HEK293T (cell line): ENCODE data around the gene MEGF6.

Experiments used
- CTCF ChIA-PET: fragments of 350-600 bp; formaldehyde crosslinking; extraction: SDS; loops from one replicate; lab custom pipeline; 2021; ENCODE audit warnings: antibody characterized with exemption, inconsistent platforms; lab: Yijun Ruan, JAX
- POLR2A ChIA-PET: fragments of 350-600 bp; formaldehyde crosslinking; extraction: SDS; loops from one replicate; lab custom pipeline; 2020; ENCODE audit warnings: antibody characterized with exemption, inconsistent platforms; lab: Yijun Ruan, JAX
- DNase-seq: peaks from one replicate; pipeline ENCODE4 v3.0.0; 2012; ENCODE audit warnings: mixed read lengths; ENCODE audit errors: extremely low spot score
- ARNT ChIP-seq: fragments of 450-650 bp; IDR thresholded peaks from 2 replicates; pipeline ENCODE4 v1.6.1; 2017; ENCODE audit warnings: mild to moderate bottlenecking
- BHLHE40 ChIP-seq: fragments of 450-650 bp; IDR thresholded peaks from 2 replicates; pipeline ENCODE4 v1.6.1; 2016; ENCODE audit warnings: mild to moderate bottlenecking, moderate library complexity, borderline replicate concordance
- CTBP1 ChIP-seq: fragments of 450-650 bp; IDR thresholded peaks from 2 replicates; pipeline ENCODE4 v1.6.1; 2016; ENCODE audit warnings: borderline replicate concordance
- ELF4 ChIP-seq: fragments of 450-650 bp; IDR thresholded peaks from 2 replicates; pipeline ENCODE4 v1.6.1; 2017; ENCODE audit warnings: antibody characterized with exemption
- FOXA1 ChIP-seq: fragments of 450-650 bp; IDR thresholded peaks from 2 replicates; pipeline ENCODE4 v1.6.1; 2016; ENCODE audit warnings: mild to moderate bottlenecking
- FOXK2 ChIP-seq: fragments of 450-650 bp; IDR thresholded peaks from 2 replicates; pipeline ENCODE4 v1.6.1; 2016; ENCODE audit warnings: mild to moderate bottlenecking
- FOXM1 ChIP-seq: fragments of 450-650 bp; IDR thresholded peaks from 2 replicates; pipeline ENCODE4 v1.6.1; 2017; ENCODE audit warnings: mild to moderate bottlenecking, borderline replicate concordance
- HDGF ChIP-seq: fragments of 450-650 bp; IDR thresholded peaks from 2 replicates; pipeline ENCODE4 v1.6.1; 2017; ENCODE audit warnings: antibody characterized with exemption, borderline replicate concordance
- L3MBTL2 ChIP-seq: fragments of 450-650 bp; conservative IDR thresholded peaks from 2 replicates; pipeline ENCODE4 v1.6.1; 2016; ENCODE audit warnings: mild to moderate bottlenecking
- LEF1 ChIP-seq: fragments of 450-650 bp; IDR thresholded peaks from 2 replicates; pipeline ENCODE4 v1.6.1; 2017; ENCODE audit warnings: mild to moderate bottlenecking, borderline replicate concordance
- NFRKB ChIP-seq: fragments of 450-650 bp; IDR thresholded peaks from 2 replicates; pipeline ENCODE4 v1.6.1; 2016; ENCODE audit warnings: mild to moderate bottlenecking, moderate library complexity
- SP1 ChIP-seq: fragments of 450-650 bp; IDR thresholded peaks from 2 replicates; pipeline ENCODE4 v1.6.1; 2017
- SUZ12 ChIP-seq: fragments of 450-650 bp; IDR thresholded peaks from 2 replicates; pipeline ENCODE4 v1.6.1; 2016; ENCODE audit warnings: mild to moderate bottlenecking
- TARDBP ChIP-seq: fragments of 450-650 bp; IDR thresholded peaks from 2 replicates; pipeline ENCODE4 v1.6.1; 2016
- ZNF384 ChIP-seq: fragments of 450-650 bp; IDR thresholded peaks from 2 replicates; pipeline ENCODE4 v1.6.1; 2016
- TF ChIP-seq, protein P1 (sequence below): fragments of 450-650 bp; IDR thresholded peaks from 2 replicates; pipeline ENCODE4 v1.6.1; 2016

The MEGF6 gene

DNA sequence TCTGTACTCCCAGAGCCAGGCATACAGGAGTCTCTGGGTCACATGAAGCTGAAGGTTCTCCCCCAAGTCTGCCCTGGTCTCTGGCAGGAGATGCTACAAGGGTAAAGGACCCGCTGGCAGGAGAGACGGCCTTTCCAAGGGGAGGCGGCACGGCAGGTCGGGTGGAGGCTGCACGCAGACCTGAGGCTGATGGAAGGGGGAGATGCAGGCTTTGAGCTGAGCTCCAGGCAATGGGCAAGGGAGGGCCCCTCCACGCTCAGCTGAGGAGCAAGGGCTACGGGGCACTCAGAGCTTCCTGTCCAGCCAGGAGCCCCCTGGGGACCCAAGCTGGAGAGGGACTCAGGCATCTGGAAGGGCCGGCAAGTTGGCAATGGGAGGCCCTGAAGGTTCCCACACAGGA, 50.3 kb downstream of the MEGF6 start:
- TF ChIP-seq LEF1 = no peak
- TF ChIP-seq FOXK2 = no peak
- TF ChIP-seq ZNF384 = no peak
- TF ChIP-seq TARDBP = no peak
- TF ChIP-seq L3MBTL2 = no peak
- ChIA-PET POLR2A (no interaction called here), CTCF (interaction anchor here (0.6 kb wide), 1 partner anchor 171 kb away, joined by 3 read pairs; no protein-coding TSS in a partner anchor)
- no peak for DNase-seq

DNA sequence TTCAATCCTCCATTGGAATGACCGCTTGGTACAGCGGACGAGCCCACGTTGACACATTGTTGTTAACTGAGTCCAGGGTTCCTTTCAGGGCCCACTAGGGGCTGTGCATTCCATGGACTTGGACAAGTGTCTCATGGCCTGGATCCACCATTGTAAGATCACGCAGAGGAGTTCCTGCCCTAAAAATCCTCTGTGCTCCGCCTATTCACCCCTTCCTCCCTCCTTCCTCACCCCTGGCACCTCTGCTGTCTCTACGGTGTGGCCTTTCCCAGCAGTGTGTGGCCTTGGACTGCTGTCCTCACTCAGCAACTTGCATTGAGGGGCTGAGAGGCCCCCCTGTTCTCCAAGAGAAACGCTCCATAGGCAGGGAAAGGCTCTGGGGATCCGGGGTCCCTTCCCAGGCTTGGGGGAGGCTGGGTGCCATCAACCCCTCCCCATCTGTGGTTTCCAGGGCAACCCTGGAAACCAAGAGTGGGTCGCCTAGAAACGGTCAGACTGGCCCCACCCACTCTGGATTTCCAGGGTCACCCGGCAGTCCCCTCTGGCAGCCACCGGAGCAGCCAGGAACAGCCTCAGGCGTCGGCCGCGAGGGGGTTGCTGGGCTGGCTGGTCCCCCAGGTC, 50.9 kb downstream of the MEGF6 start:
- ChIA-PET POLR2A (no interaction called here), CTCF (no interaction called here)
- DNase-seq = no peak
- TF ChIP-seq CTBP1 = no peak
- TF ChIP-seq, protein P1, sequence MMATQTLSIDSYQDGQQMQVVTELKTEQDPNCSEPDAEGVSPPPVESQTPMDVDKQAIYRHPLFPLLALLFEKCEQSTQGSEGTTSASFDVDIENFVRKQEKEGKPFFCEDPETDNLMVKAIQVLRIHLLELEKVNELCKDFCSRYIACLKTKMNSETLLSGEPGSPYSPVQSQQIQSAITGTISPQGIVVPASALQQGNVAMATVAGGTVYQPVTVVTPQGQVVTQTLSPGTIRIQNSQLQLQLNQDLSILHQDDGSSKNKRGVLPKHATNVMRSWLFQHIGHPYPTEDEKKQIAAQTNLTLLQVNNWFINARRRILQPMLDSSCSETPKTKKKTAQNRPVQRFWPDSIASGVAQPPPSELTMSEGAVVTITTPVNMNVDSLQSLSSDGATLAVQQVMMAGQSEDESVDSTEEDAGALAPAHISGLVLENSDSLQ = no peak
- TF ChIP-seq SUZ12 = no peak
- no peak for TF ChIP-seq FOXM1
- no peak for TF ChIP-seq SP1
- no peak for TF ChIP-seq ELF4
- no peak for TF ChIP-seq LEF1
- TF ChIP-seq TARDBP = no peak
- TF ChIP-seq HDGF = no peak
- TF ChIP-seq FOXA1 = no peak
- TF ChIP-seq BHLHE40 = no peak
- TF ChIP-seq ARNT = no peak

DNA sequence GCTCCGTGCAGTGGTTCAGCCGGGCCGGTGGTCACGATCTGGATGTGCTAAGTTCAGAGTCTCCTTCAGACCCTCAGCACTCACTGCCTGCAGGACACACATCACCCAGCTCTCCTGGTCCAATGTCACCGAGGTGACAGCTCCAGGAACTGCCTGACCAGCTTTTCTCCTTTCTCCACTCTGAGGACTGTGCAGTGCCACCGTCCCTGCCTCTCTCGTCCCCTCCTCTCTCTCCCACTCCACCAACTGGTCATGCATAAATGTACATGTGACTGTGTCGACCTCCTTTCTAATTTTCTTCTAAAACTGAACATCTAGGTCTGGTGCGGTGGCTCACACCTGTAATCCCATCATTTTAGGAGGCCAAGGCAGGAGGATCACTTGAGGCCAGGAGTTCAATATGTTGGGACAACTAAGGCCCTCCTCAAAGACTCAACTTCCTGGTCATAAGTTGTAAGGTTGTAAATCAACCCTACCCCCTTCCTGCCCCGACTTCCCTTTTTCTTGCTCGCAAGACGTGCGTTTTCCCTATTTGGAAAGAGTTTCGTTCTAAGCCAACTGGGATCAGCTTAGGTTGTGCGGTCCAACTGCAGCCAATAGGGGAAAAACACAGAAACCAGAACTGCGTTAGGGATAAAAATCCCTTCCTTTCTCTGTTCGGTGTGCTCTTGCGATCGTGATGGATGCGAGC, 53.1 kb downstream of the MEGF6 start:
- ChIA-PET POLR2A (no interaction called here), CTCF (no interaction called here)
- no peak for DNase-seq
- no peak for TF ChIP-seq FOXK2
- TF ChIP-seq HDGF = no peak
- no peak for TF ChIP-seq ARNT
- no peak for TF ChIP-seq LEF1
- no peak for TF ChIP-seq CTBP1
- no peak for TF ChIP-seq SP1
- no peak for TF ChIP-seq NFRKB
- TF ChIP-seq TARDBP = no peak
- no peak for TF ChIP-seq FOXA1
- no peak for TF ChIP-seq BHLHE40
- TF ChIP-seq FOXM1 = no peak
- TF ChIP-seq, protein P1 = no peak
- no peak for TF ChIP-seq L3MBTL2
- TF ChIP-seq SUZ12 = no peak
- TF ChIP-seq ELF4 = no peak
- TF ChIP-seq ZNF384 = no peak

DNA sequence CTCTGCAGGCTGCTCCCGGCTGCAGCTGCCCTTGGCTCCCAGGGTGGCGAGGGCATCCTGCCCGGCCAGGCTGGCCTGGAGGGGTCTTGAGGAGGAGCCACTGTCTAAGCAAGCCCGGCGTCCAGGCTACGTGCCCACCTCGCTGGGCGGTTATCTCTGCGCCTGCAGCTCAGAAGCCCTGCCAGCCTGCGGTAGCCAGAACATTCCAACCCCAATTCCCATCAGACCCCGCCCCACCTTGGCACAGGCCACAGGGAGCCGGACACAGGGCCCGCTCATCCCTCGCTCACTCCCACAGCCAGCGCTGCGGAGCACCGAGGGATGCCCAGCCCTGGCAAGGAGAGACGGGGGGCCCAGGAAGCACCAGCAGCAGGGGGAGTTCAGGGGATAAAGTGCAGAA, 53.9 kb downstream of the MEGF6 start:
- no peak for DNase-seq
- POLR2A ChIA-PET = no interaction called here
- TF ChIP-seq ELF4 = no peak
- no peak for TF ChIP-seq NFRKB
- no peak for TF ChIP-seq FOXK2
- TF ChIP-seq, protein P1 = no peak
- no peak for TF ChIP-seq LEF1
- no peak for TF ChIP-seq FOXA1
- no peak for TF ChIP-seq SP1
- TF ChIP-seq ZNF384 = no peak
- no peak for TF ChIP-seq SUZ12
- no peak for TF ChIP-seq TARDBP
- TF ChIP-seq HDGF = no peak
- TF ChIP-seq BHLHE40 = no peak
- TF ChIP-seq L3MBTL2 = no peak
- TF ChIP-seq CTBP1 = no peak
- CTCF ChIA-PET = no interaction called here

DNA sequence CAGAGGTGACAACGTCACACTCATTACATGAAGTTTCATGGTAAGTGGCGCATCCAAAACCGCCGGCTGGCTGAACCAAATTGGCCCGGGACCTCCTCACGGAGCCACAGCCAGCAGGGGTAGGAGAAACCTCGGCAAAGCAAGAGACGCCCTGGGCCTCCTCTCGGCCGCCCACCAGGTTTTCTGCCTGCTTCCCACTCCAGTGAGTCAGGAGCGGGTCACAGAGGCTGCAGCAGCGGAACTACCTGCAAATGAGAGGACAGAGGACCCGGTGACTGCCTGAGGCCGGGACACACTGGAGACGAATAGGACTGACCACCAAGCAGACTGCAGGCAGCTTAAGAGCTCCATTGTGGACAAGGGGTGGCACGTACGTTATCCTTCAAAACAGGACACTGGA, 55.0 kb downstream of the MEGF6 start:
- TF ChIP-seq ELF4 (no peak), FOXK2 (no peak), CTBP1 (no peak), LEF1 (no peak), FOXA1 (no peak), NFRKB (no peak), HDGF (no peak), FOXM1 (no peak), L3MBTL2 (no peak), SP1 (no peak), SUZ12 (no peak), BHLHE40 (no peak), ARNT (no peak), TARDBP (no peak), ZNF384 (no peak)
- TF ChIP-seq, protein P1 = no peak
- CTCF ChIA-PET = interaction anchor here (1.0 to 1.3 kb wide), 2 partner anchors 9 to 65 kb away, joined by 3 to 4 read pairs; no protein-coding TSS in a partner anchor
- no peak for DNase-seq
- POLR2A ChIA-PET = no interaction called here
